GM21825 (cell line): ENCODE results near the gene LGR4.

Experiments used
- ATAC-seq: cut with Tn5 transposase; IDR thresholded peaks from one replicate; pipeline ENCODE4 v1.9.1; 2021; ENCODE audit warnings: mild to moderate bottlenecking, moderate library complexity; ENCODE audit not compliant: unreplicated experiment

LGR4 gene

GRCh38 chr11:27487706-27488105, 15.1 kb upstream of the LGR4 start:
- ATAC-seq: no peak

GRCh38 chr11:27485930-27486773, 13.6 kb upstream of the LGR4 start:
- peak; percentile 71 for ATAC-seq

- no peak for ATAC-seq
Measured at GRCh38 chr11:27482793-27483192, 10.2 kb upstream of the LGR4 start.

GRCh38 chr11:27481992-27482391, 9.4 kb upstream of the LGR4 start:
- no peak for ATAC-seq

GRCh38 chr11:27477831-27478230, 5.2 kb upstream of the LGR4 start:
- no peak for ATAC-seq

GRCh38 chr11:27477243-27477642, 4.7 kb upstream of the LGR4 start:
- no peak for ATAC-seq

- no peak for ATAC-seq
Measured at GRCh38 chr11:27475622-27476021, 3.0 kb upstream of the LGR4 start.

GRCh38 chr11:27473017-27473406, 422 bp upstream of the LGR4 start:
- no peak for ATAC-seq

GRCh38 chr11:27471589-27472397, 797 bp downstream of the LGR4 start:
- ATAC-seq: peak; percentile 41

GRCh38 chr11:27470826-27471588, 1.6 kb downstream of the LGR4 start:
- no peak for ATAC-seq

GRCh38 chr11:27470166-27470565, 2.4 kb downstream of the LGR4 start:
- ATAC-seq: no peak

GRCh38 chr11:27468995-27469695, 3.4 kb downstream of the LGR4 start:
- no peak for ATAC-seq

- no peak for ATAC-seq
Measured at GRCh38 chr11:27468209-27468994, 4.2 kb downstream of the LGR4 start.

GRCh38 chr11:27467181-27467913, 5.2 kb downstream of the LGR4 start:
- ATAC-seq: no peak

GRCh38 chr11:27466363-27466762, 6.2 kb downstream of the LGR4 start:
- ATAC-seq: no peak

- ATAC-seq: no peak
Measured at GRCh38 chr11:27465629-27466028, 7.0 kb downstream of the LGR4 start.

GRCh38 chr11:27464909-27465308, 7.7 kb downstream of the LGR4 start:
- no peak for ATAC-seq

- ATAC-seq: no peak
Measured at GRCh38 chr11:27464289-27464696, 8.3 kb downstream of the LGR4 start.

- ATAC-seq: no peak
Measured at GRCh38 chr11:27462543-27462942, 10.0 kb downstream of the LGR4 start.
